AG20443 (cell line): ENCODE measurements around the gene GRID2.

Source experiments
- DNase-seq: peaks from one replicate; pipeline ENCODE4 v3.0.0; 2012; ENCODE audit warnings: low spot score, mixed read lengths

The GRID2 gene

GRCh38 chr4:93687304-93687703, 1383.5 kb downstream of the GRID2 start:
- DNase-seq: no peak

- no peak for DNase-seq
Observed at GRCh38 chr4:93688978-93689377, 1385.2 kb downstream of the GRID2 start.

- no peak for DNase-seq
Observed at GRCh38 chr4:93693141-93693540, 1389.4 kb downstream of the GRID2 start.

GRCh38 chr4:93698686-93699085, 1394.9 kb downstream of the GRID2 start:
- no peak for DNase-seq

DNA sequence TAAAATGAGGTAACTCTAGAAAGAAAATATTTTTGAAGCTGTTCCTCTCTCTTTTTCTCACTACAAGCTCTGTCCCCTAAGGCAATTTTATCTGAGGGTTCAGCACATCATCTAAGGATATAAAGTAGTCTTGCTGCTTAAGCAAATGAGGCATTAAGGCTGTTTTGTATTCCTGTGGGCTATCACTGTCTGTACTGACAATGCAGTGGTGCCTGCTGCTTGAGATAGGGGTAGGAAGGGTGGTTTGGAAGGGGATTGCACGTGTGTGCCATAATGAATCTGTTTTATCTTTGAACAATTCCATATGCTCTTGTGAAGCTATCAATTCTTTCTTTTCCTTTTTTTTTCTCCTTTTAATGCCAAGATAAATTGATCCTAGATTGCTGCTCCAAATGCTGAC, 1396.8 kb downstream of the GRID2 start:
- no peak for DNase-seq

- no peak for DNase-seq
Observed at GRCh38 chr4:93710101-93710846, 1406.5 kb downstream of the GRID2 start.

DNA sequence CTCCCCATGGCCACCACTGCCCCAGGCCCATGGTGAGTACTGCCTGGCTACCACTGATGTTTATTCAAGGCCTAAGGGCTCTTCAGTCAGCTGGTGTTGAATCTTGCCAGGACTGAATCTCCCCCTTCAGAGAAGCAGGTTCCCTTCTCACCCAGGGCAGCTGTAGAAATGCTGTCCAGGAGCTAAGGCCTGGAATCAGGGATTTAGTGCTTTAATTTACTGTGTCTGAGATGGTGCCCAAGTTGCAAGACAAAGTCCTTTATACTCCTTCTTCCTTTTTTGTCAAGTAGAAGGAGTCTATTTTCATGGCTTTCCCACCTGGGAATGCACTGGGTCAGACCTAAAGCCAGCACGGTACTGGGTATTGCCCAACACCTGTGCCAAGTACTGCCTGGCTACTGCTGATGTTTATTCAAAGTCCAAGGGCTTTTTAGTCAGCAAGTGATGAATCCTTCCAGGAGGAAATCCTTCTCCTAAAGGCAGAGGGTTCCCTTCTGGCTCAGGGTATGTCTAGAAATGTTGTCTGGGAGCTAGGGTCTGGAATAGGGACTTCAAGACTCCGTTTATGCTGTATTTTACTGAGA, 1407.2 kb downstream of the GRID2 start:
- DNase-seq: no peak

DNA sequence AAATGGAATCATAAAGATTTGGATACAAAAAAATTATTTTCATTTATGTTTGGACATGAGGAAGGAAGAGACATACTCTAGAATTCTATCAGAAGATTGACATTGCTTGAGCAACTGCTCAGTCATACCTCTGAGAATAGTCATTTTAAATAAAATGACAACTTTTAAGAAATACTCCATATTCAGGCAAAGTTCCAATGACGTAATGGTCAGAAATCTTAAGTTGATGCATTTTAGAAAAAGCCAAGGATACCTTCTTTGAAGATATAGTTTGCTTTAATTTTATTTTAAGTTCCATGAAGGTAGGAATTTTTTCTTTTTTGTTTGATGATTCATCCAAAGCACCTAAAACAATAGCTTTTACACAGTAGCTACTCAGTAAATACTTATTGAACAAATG, 1414.5 kb downstream of the GRID2 start:
- DNase-seq: no peak

- DNase-seq: no peak
Observed at GRCh38 chr4:93719552-93719951, 1415.8 kb downstream of the GRID2 start.

- no peak for DNase-seq
Observed at GRCh38 chr4:93722446-93722845, 1418.7 kb downstream of the GRID2 start.

DNA sequence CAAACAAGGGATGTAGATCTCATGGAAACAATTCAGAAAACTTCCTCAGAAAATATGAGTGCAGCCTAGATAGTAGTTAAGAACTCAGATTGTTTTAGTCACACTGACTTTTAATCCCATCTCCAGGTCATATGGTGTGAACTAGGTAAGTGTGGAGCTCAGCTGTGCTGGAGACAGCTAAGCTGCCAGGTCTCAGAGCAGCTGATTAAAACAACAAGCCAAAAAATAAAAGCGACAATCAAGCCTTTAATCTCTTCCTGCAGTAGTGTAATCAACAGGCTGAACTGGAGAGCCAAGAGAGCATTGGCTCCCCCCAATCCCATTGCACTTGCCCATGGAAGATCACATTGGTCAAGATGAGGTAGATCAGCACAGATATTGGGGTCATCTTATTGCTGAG, 1426.5 kb downstream of the GRID2 start:
- DNase-seq: no peak

DNA sequence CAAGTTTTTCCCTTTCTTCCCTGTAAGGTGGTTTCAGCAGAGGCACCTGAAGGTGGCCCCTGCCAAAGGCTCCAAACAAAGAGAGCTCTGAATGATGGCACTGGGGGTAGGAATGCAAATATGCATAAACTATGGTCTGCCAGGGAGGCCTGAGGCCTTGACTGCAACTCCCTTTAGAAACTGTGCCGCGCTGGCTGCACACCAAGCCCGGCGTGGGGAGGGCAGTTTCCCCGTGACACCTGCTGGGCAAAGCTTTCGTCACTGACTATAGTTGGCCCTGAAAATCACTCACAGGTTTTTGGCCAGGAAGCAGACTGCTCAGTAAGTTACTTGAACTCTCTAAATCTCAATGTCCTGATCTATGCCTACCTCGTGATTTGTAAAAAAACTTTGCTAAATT, 1427.0 kb downstream of the GRID2 start:
- DNase-seq: no peak

GRCh38 chr4:93731456-93731855, 1427.7 kb downstream of the GRID2 start:
- peak; percentile 14 for DNase-seq

DNA sequence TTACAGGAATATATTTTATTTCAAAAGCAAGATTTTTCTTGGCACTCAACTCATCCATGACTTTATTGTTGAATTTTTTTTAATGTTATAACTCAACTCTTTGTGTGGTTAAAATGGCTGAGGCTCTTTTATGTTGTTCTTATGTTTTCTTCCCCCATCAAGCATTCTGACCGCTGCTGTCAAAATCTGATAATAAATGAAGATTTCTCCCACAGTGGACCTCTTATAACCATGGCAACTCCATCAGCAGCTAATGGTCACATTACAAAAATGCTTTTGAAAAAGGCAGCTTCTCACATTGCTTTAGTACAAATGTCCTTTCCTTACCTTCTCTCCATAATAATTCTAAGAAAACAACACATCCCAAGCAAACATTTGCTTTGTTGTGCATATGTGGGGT, 1428.7 kb downstream of the GRID2 start:
- DNase-seq: no peak

DNA sequence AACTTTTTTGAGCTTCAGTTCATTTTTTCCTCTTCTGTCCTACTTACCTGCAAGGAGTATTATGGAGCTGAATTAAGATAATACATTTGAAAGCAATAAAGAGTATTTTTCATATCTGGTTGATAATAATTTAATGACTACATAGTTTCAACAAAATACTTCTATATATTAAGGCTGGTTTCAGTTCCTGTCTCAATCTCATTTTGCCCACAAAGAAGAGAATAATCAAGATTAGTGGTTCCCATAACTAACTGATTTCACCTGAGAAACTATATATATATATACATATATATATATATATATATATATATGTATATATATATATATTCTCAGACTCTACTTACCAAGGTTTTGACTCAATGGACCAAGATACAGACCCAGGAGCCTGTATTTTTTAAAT, 1437.1 kb downstream of the GRID2 start:
- no peak for DNase-seq

GRCh38 chr4:93743022-93743421, 1439.3 kb downstream of the GRID2 start:
- no peak for DNase-seq

DNA sequence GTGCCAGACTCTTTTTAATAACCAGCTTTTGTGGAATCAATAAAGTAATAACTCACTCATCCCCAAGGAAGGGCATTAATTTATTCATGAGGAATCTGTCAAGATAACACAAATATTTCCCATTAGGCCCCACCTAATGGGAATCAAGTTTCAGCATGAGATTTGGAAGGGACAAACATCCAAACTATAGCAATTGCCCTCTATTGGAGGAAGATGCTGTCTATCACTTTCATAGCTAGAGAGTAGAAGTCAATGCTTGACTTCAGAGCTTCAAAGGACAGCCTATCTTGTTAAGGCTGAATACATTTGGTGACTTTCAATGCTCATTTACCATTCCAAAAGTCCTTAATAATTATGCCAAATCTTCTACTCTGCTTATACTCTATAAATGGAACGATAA, 1439.9 kb downstream of the GRID2 start:
- no peak for DNase-seq

DNA sequence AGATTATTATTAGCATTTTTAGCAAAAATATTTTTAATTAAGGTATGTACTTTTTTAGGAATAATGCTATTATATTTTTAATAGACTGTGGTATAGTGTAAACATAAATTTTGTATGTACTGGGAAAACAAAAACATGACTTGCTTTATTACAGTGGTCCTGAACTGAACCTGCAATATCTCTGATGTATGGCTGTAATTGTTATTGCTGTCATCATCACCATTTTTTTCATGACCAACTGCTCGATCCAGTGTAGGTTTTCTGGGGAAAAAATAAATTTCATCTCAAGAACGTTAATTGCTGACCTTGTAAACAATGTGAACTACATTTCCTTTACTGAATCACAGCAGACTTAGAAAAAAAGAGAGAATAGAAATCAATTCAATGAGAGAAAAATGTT, 1441.2 kb downstream of the GRID2 start:
- DNase-seq: no peak

- no peak for DNase-seq
Observed at GRCh38 chr4:93746031-93746430, 1442.3 kb downstream of the GRID2 start.

DNA sequence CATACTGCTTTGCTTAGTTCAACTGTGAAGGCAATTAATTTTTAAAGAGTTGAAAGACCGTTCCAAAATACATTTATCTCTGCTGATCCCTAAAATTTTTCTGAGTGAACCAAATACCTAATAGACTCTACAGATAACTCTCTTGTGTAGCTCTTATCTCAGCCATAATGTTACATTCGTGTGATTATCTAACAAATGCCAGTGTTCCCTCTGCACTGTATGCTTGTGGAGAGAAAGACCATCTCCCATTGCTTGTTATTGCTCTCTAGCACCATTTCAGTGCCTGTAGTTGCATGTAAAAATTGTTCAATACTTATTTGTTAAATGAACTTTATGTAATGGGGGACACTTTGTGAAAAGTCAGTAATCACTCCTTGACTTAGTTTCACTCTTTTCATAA, 1443.5 kb downstream of the GRID2 start:
- DNase-seq: no peak

GRCh38 chr4:93748373-93749291, 1444.9 kb downstream of the GRID2 start:
- DNase-seq: no peak

DNA sequence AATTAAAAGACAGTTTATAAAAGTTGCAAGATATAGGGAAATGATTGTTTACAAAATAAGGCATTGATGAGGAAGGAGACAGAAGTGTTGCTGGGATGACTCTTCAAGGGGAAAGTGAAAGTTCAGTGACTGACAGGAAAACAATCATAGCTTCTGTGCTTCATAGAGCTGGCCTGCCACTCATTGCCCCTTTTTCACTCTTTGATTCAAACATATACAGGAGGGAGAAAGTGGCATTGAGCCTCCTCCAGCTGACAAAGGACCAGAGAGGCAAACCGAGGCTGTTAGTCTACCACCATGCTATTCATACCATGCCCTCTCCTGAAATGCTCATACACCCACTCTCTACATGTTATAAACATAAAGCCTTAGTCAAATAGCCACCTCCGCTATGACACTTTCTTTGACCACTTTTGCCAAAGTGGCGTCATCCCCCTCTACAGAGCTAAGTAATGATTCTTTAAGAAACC, 1445.6 kb downstream of the GRID2 start:
- DNase-seq: no peak

DNA sequence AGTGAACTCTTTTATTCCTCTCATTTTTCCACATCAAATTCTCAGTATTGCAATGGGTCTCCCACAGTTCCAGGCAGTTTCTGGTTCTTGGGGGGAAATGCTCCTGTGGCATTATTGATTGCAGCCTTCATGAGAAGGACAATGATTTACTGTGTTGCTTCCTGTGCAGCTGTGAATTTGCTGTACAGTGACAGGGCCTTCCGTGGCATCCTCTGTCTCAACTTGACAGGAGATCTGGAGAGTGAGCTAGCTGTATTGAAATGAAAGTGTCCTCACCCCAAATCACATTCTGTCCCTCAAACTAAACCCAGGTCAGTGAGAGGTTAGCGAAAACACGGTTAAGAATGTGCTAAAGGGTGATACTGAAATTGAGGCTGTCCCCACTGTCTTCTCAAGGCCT, 1447.6 kb downstream of the GRID2 start:
- DNase-seq: no peak
